Fibroblast of villous mesenchyme (primary cell): Measurements from ENCODE around the gene FPR2. TPM values are rescaled to one million over a fixed set of nuclear protein-coding genes. Genes with fewer than 3 reads are reported as not detected.

Experiments
- DNase-seq: peaks from one replicate; pipeline ENCODE4 v3.0.0-alpha.2; 2010; ENCODE audit warnings: low read depth
- H3K4me3 ChIP-seq: 2 replicates; pipeline ENCODE4 v1.5.1; 2011; ENCODE audit warnings: low read depth, mild to moderate bottlenecking, low read length
- CTCF ChIP-seq: IDR thresholded peaks from 2 replicates; pipeline ENCODE4 v1.5.1; 2012; ENCODE audit warnings: low read depth, mild to moderate bottlenecking, low read length; ENCODE audit not compliant: insufficient read depth
- total RNA-seq: library from RNA; depleted of rRNA; stranded (reverse); fragments of >200 nt; gene quantifications from 2 replicates; pipeline ENCODE4 v1.2.3, GENCODE V29; 2012

FPR2 gene
- total RNA-seq: not detected in 2 replicates

GRCh38 chr19:51760697-51761356 lies at the start of gene FPR2:
Gene FPR2, plus strand, starts transcription at chr19:51761180. Its CDS starts 7,479 bp downstream, at chr19:51768659.
- no peak for TF ChIP-seq CTCF
- no peak for DNase-seq
- no peak within 1 kb of the TSS for H3K4me3 ChIP-seq

- no peak for DNase-seq
- H3K4me3 ChIP-seq: no peak overlapping the region
- no peak for TF ChIP-seq CTCF
Measured at GRCh38 chr19:51711702-51712101, 49.3 kb upstream of the FPR2 start.

GRCh38 chr19:51712461-51713081 lies 48.4 kb upstream of the FPR2 start:
- H3K4me3 ChIP-seq: no peak overlapping the region
- peak; percentile 47 for TF ChIP-seq CTCF
- DNase-seq: peak; percentile 54

GRCh38 chr19:51713319-51714285 lies 47.4 kb upstream of the FPR2 start:
- H3K4me3 ChIP-seq: no peak overlapping the region
- no peak for DNase-seq
- no peak for TF ChIP-seq CTCF

- TF ChIP-seq CTCF: no peak
- H3K4me3 ChIP-seq: no peak overlapping the region
- peak; percentile 42 for DNase-seq
Measured at GRCh38 chr19:51714848-51715247, 46.1 kb upstream of the FPR2 start.

GRCh38 chr19:51715850-51716249 lies 45.1 kb upstream of the FPR2 start:
- H3K4me3 ChIP-seq: no peak overlapping the region
- no peak for DNase-seq
- no peak for TF ChIP-seq CTCF
